WERI-Rb-1 (cell line): ENCODE measurements around the gene MED13.
"Not testable (repeated sequence)": the region's sequence is repeated elsewhere in the genome, so short reads cannot be mapped to it uniquely, and the experiment has no call there.

Experiments used
- DNase-seq: peaks from one replicate; pipeline ENCODE4 v3.0.0-alpha.2; 2020
- H3K27ac ChIP-seq: fragments of 250-450 bp; sonication (Bioruptor Pico); 2 replicates; pipeline ENCODE4 v1.5.1; 2020; ENCODE audit warnings: mild to moderate bottlenecking, moderate library complexity
- H3K27me3 ChIP-seq: fragments of 250-450 bp; sonication (Bioruptor Pico); 2 replicates; pipeline ENCODE4 v1.5.1; 2021; ENCODE audit warnings: mild to moderate bottlenecking, low read depth, moderate library complexity; ENCODE audit not compliant: insufficient read depth, severe bottlenecking
- H3K36me3 ChIP-seq: fragments of 250-450 bp; sonication (Bioruptor Pico); 2 replicates; pipeline ENCODE4 v1.5.1; 2020; ENCODE audit warnings: mild to moderate bottlenecking, moderate library complexity
- H3K4me3 ChIP-seq: 2 replicates; pipeline ENCODE4 v1.5.1; 2011; ENCODE audit warnings: low read depth, mild to moderate bottlenecking, control low read depth, low read length
- H3K9me3 ChIP-seq: fragments of 250-450 bp; sonication (Bioruptor Pico); 2 replicates; pipeline ENCODE4 v1.5.1; 2021; ENCODE audit warnings: mild to moderate bottlenecking, moderate library complexity; ENCODE audit not compliant: severe bottlenecking
- TF ChIP-seq, protein P1 (sequence below): IDR thresholded peaks from 2 replicates; pipeline ENCODE4 v1.5.1; 2011; ENCODE audit warnings: low read depth, mild to moderate bottlenecking, control low read depth, inconsistent platforms, low read length

The MED13 gene

DNA sequence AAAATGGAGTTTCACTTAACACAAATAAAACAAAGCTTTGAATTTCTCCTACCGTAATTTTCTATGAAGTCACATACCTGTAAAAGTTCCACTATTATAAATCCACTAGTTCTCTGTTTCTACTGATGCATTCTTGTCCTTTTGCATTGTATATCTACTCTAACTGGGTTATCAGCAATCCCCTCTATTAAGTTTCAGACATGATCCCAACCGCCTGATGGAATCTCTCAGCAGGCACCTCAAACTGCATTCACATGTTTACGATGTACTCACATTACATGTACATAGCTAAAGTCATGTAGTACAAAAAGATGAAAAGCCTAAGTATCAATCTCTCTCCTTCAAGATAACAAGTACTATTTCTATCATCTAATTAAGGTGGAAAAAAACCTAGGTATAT is 64.9 kb downstream of the MED13 start:
- DNase-seq: no peak
- Histone ChIP-seq H3K36me3 (peaks cover 45% of the 10 kb centered on the region), H3K9me3 (no peaks in the 10 kb centered on the region), H3K4me3 (no peak overlapping the region), H3K27ac (no peak overlapping the region), H3K27me3 (no peaks in the 10 kb centered on the region)
- TF ChIP-seq, protein P1, sequence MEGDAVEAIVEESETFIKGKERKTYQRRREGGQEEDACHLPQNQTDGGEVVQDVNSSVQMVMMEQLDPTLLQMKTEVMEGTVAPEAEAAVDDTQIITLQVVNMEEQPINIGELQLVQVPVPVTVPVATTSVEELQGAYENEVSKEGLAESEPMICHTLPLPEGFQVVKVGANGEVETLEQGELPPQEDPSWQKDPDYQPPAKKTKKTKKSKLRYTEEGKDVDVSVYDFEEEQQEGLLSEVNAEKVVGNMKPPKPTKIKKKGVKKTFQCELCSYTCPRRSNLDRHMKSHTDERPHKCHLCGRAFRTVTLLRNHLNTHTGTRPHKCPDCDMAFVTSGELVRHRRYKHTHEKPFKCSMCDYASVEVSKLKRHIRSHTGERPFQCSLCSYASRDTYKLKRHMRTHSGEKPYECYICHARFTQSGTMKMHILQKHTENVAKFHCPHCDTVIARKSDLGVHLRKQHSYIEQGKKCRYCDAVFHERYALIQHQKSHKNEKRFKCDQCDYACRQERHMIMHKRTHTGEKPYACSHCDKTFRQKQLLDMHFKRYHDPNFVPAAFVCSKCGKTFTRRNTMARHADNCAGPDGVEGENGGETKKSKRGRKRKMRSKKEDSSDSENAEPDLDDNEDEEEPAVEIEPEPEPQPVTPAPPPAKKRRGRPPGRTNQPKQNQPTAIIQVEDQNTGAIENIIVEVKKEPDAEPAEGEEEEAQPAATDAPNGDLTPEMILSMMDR: no peak

DNA sequence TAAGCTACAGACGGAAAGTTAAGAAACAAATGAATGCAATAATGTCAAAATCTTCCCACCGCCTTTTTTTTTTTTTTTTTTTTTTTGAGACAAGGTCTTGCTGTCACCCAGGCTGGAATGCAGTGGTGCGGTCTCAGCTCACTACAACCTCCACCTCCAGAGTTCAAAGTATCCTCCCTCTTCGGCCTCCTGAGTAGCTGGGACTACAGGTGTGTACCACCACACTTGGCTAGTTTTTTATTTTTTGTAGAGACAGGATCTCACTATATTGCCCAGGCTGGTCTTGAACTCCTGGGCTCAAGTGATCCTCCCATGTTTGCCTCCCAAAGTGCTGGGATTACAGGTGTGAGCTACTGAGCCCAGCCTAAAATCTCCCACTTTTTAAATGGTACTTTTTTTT is 66.5 kb downstream of the MED13 start:
- not testable (repeated sequence) for DNase-seq, H3K27ac ChIP-seq

DNA sequence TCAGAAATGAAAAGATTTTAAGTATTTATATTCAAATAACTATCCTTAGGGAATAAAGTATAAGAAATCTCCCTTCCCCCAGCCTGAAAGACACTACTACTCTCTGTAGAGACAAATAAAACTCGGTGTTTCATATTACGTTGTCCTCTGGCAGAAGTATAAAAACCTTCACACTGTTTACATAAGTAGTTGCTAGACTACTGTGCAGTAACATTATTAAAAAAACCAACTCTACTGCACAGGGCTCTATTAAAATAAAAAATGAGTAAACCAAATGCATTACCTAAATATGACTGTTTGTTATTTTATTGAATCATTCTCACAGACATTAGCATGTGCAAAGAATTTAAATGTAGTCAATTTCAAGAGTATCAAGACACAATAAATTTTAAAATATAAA is 67.4 kb downstream of the MED13 start:
- no peaks in the 10 kb centered on the region for H3K27me3 ChIP-seq
- H3K4me3 ChIP-seq: no peak overlapping the region
- TF ChIP-seq, protein P1: no peak
- peaks cover 53% of the 10 kb centered on the region for H3K36me3 ChIP-seq
- no peak overlapping the region for H3K27ac ChIP-seq
- H3K9me3 ChIP-seq: no peaks in the 10 kb centered on the region
- no peak for DNase-seq

More for the DNA sequence above, 66.5 kb downstream of the MED13 start:
- not testable (repeated sequence) for H3K27me3 ChIP-seq, H3K4me3 ChIP-seq, H3K9me3 ChIP-seq
- peaks cover 46% of the 10 kb centered on the region for H3K36me3 ChIP-seq

DNA sequence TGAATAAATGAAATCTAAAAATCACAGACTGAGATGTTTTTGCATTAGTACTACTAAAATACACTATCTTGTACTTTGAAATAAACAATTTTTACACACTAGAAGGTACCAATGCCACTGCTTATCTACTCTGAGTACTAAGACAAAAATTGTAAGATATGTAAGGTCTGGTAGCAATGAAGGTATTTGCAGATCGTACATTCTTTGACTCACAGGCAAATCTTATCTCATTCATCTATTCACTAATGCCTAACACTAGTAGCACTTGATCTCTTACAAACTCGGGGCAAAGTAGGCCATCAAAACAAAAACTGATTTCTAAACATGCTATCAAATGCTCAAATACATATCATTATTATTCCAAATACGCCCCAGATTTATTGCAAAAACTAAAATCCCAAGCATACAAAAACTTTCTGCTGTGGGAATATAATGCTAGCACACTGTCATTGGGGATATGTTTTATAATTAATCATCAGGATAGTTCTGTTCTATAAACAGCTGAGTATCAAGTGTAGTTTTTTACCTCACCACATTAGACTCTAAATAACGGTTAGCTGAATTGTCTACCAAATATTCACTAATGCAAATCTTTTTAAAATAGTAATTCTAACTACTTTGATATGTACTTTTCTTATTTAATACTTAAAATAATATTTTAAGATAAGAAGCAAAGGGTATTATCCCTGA is 68.0 kb downstream of the MED13 start:
- Histone ChIP-seq H3K9me3 (no peaks in the 10 kb centered on the region), H3K27ac (no peak overlapping the region), H3K27me3 (no peaks in the 10 kb centered on the region), H3K36me3 (peaks cover 59% of the 10 kb centered on the region), H3K4me3 (no peak overlapping the region)
- no peak for DNase-seq
- TF ChIP-seq, protein P1: no peak

DNA sequence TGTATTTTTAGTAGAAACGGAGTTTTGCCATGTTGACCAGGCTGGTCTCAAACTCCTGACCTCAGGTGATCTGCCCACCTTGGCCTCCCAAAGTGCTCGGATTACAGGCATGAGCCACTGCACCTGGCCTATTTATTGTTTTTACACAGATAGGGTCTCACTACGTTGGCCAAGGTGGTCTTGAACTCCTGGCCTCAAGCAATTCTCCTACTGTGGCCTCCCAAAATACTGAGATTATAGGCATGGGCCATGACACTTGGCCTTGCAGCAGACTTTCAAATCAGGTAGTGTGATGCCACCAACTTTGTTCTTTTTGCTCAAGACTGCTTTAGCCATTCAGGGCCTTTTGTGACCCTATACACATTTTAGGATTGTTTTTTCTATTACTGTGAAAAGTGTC is 75.6 kb downstream of the MED13 start:
- no peaks in the 10 kb centered on the region for H3K27me3 ChIP-seq
- no peak for DNase-seq
- no peak overlapping the region for H3K4me3 ChIP-seq
- no peaks in the 10 kb centered on the region for H3K9me3 ChIP-seq
- TF ChIP-seq, protein P1: no peak
- H3K36me3 ChIP-seq: peaks cover 79% of the 10 kb centered on the region
- no peak overlapping the region for H3K27ac ChIP-seq

DNA sequence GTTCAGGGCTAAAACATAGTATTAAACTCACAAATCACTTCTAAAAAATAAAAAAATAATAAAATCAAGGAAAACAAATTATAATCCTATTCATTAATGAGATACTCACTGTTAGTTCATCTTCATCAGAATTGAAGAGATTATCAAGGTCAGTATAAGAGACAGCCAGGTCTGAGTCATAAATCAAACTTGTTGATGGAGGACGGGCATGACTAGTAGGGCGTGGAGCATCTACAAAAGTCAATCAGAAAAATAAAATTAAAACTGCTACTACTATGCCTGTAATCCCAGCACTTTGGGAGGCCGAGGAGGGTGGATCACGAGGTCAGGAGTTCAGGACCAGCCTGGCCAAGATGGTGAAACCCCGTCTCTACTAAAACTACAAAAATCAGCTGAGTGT is 78.2 kb downstream of the MED13 start:
- TF ChIP-seq, protein P1: no peak
- Histone ChIP-seq H3K27me3 (no peaks in the 10 kb centered on the region), H3K4me3 (no peak overlapping the region), H3K9me3 (no peaks in the 10 kb centered on the region), H3K27ac (no peak overlapping the region), H3K36me3 (peaks cover 83% of the 10 kb centered on the region)
- no peak for DNase-seq
